GM19438 (cell line): Measurements from ENCODE around the gene C6orf141.

Source experiments
- ATAC-seq: cut with Tn5 transposase; IDR thresholded peaks from one replicate; pipeline ENCODE4 v1.9.1; 2021; ENCODE audit warnings: low read depth; ENCODE audit not compliant: unreplicated experiment

C6orf141 gene

DNA sequence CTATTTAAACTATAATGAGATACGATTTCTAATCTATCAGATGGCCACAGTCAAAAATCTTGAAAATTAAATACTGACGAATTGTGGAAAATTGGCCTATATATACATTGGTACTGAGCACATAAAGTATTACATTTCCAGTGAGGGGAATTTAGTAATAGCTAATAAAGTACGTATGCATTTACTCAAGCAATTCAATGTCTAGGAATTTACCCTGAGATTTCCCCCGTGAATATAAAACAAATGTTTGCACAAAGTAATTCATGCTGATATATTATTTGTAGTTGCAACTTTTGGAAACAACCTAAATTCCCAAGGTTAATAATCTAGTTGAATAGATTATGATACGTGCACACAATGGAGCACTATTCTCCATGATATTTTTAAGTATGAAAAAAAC, 14.7 kb upstream of the C6orf141 start:
- no peak for ATAC-seq

DNA sequence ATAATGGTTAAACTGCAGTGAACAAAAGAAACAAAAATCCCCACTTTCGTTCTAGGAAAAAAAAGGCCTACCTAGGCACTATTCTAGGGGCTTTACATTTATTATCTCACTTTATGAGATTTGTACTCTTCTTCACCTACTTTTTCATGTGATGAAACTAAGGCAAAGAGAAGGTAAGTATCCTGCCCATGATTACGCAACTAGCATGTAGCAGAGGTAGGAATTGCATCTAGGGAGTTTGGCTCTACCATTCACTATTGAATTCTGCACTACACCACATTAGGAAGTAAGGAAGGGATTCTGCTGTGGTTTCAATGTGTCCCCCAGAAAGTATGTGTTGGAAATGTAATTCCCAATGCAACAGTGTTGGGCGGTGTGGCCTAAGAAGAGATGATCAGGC, 11.4 kb upstream of the C6orf141 start:
- ATAC-seq: no peak

DNA sequence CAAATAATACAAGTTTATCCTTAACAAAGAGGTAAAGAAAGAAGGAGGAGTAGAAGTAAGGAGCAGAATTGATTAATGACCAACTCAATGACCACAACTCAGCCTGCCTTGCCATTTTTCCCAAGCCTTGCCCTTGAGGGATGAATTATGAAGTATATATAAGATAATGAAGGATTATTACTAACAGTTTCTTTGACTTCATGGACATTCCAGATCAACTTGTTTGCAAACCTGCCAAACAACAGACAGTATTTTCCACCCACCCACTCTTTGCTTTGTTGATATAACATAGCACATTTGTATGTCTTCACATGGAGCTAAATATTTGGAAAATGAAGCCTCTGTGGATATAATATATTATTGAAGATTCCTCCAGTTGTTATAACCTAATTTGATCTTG, 9.9 kb upstream of the C6orf141 start:
- ATAC-seq: no peak

DNA sequence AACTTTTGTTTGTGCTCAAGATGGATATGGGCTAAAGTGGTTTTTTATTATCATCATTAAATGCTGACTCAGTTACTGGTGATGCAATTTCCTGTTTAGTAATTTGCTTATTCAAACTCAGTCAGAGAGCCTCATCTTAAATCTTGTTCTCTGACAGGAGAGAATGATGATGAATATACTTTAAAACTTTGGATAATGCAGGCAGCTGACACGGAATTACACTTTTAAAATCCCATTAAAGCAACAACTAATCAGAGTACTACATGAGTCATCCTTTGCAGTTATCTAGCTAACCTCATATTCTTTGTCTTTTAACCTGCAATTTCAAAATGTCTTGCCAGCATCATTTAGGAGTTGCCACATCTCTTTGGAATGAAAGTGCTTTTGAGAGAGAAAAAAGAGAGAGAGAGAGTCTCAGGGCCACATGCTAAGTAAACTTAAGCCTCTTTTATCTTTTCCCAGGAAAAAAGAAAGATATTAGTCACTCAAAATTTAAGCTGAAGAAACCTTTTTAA, 9.2 kb upstream of the C6orf141 start:
- ATAC-seq: no peak

DNA sequence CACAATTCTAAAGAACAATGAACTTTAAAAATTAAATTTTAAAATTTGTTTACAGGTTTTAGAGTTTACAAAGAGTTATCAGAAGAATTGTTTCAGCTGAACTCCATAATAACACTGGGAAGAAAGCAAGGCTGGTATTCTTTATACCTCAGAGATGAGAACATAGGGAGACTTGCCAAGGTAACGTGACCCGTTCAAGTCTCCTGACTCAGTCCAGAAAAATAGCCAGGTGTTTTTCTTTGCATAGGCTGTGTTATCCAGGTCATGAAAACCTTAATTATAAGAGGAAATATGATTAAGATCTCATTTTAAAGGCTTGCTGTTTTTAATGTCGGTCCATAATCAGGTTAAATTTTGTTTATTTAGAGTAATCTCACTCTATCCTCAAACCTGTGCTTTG, 8.5 kb upstream of the C6orf141 start:
- ATAC-seq: no peak

DNA sequence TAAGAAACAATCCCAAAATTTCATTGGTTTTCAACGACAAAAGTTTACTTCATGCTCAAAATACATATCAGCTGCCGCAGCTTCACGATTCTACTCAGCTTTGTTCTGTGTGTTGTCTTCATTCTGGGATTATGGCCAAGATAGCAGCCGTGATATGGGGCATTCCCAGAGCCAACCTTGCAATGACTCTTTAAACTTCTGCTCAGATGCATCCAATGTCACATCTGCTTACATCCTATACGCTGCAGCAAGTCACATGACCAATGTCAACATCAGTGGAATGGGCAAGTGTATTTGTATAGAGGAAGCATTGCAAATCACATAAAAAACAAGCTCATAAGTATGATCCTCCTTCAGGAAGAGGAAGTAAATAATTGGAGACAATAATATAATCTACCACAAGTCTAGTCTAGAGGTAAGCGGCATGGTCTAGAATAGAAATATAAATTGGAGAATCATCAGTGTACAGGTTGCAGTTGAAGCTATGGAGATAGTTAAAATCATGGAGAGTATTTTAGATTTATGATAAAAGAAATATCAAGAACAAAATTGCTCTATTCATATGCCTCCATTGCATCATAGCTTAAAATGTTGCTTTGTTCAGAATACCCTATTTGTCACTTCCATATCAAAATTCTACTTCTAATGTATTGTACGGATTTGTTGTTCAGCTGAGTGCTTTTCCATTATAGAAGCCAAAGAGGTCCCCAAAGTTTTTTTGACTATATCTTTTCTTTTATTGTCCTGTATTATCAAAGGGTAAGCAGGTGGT, 7.2 kb upstream of the C6orf141 start:
- ATAC-seq: no peak

DNA sequence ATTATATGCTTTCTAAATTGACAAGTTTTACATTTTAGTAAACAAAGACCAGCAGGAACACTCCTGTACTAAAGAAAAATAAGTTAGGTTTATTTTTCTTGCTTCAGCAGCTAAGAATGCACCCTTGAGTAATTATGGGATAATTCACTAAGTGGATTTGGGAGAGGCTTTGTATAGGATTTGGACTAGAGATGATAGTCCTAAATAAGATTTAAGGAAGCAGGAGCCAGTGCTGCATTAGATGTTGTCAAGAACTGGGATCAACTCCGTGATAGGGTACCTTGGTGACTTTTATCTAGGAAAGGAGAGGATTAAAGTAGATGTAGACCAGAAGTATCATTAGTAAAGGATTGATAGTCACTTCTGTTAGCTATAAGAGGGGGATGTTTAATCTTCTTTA, 4.1 kb upstream of the C6orf141 start:
- ATAC-seq: no peak

DNA sequence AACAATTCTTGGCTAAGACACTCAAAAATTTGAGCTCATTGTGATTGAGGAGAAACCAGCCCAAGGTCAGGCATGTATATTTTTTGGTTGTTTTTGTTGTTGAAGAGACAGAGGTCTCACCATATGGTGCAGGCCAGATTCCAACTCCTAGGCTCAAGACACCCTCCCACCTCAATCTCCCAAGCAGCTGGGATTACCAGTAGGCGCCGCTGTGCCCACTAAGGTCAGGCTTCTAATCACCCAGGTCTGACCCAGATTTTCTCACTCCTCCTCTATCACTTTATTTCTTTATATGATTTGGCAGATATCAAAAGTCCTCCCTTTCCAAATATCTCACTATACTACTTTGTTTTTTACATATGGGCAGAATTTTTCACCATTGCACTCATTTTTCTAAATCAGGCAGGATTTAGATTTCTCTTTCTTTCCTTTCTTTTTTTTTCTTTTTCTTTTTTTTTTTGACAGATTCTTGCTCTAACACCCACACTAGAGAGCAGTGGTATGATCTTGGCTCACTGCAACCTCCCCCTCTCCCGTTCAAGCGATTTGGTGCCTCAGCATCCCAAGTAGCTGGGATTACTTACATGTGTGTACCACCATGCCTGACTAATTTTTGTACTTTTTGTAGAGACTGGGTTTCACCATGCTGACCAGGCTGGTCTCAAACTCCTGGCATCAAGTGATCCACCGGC, 1.7 kb upstream of the C6orf141 start:
- ATAC-seq: no peak

DNA sequence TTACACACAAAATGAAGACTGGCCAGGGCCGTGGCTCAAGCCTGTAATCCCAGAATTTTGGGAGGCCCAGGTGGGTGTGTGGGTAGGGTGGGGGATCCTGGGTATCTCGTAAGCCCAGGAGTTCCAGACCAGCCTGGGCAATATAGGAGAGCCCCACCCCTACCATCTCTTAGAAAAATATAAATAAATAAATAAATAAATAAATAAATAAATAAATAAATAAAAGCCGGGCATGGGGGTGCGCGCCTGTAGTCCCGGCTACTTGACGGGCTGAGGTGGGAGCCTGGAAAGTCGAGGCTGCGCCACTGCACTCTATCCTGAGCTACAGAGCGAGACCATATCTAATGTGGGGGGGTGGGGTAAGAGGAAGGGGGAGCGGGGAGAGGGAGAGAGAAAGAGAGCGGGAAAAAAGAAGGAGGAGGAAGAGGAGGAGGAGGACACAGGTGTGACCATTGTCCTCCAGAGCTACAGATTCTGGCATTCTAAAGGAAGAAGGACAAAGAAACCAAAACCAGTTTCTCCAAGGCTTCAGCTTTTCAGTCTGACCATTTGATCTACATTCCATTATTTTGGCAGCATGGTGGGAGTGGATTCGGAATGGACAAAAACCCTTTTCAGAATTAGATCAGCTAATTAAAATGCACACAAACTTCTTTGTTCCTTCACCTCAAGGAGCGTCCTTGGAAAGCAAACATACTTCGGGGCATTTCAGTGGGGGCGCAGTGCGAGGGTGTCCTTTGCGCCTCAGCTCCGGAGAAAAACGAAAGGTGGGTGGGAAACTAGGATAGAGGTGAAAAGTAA, 577 bp upstream of the C6orf141 start:
- no peak for ATAC-seq

DNA sequence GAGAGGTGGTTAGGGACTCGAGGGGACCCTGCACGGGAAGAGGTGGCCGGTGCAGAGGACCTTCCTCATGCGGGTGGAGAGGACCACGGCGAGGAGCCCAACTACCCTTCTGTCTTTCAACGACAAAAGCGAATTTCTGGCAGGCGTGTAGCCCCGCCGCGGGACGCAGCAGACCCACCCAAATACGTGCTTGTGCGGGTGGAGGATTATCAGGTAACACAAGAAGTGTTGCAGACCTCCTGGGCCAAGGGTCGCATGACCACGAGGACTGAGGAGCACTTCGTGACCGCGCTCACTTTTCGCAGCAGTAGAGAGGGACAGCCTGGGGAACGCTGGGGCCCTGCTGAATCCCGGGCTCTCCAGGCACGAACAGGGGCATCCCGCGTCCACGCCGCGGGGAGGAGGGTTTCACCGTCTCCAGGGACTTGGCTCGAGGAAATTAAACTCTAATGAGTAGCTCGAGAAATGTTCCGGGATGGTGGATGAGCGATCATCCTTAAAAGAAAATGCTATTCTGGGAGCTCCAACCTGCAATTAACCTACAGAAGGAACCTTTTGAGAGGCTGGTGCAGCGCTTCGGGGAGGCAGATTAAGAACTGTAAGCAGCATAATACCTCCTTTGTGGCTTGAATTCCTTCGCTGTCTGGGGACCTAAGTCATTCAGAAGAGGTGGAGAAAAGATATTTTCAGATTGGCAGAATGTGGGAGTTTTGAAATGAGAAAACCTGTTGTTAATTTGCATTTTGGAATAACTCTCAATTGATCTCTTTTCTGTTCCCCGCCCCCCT, 804 bp downstream of the C6orf141 start:
- ATAC-seq: peak; percentile 49

DNA sequence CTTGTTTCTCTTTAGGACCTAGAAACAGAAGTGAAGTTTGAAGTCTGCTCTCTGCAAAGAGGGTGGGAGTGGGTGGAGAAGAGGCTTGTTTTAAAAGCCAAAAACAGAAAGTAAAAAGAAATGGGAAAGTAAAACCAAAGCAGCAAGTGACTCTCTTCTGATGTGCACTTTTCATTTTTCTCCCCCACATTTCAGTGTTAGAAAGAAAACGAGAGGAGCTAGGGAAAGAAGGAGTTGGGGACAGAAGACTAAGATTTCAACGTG, 1.3 kb downstream of the C6orf141 start:
- ATAC-seq: peak; percentile 41

DNA sequence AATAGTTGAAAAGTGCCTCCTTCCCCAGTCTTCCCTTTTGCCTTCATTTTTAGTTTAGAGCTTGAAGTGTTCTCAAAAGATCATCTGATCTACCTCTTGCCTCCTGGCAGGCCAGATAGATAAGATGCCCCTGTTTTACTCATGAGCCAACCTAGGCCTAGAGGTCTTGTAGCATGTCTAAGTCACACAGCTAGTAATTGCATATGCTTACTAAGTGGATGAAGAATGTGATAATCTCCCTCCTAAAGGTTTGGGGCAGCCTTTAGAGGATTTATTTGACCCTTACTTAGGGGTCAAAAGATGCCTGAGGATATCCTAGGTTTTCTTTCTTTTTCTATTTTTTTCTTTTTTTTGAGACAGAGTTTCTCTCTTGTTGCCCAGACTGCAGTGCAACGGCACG, 2.1 kb downstream of the C6orf141 start:
- no peak for ATAC-seq

DNA sequence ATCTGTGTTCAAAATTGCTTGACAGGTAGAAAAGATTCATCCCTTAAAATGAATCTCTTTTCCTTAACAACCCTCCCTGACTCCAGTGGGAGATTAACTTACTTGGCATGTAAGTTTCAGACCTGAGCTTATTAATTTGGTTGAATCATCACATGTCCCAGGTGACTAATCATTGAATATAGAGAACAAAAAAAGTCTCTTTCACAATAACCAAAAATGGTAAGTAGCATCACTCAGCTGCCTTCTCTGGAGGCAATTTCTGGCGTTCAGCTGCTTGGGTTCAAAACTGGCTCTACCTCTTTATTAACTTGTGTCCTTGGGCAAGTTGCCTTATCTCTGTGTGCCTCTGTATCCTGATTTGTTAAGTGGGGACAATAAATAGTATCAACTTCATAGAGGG, 2.9 kb downstream of the C6orf141 start:
- no peak for ATAC-seq

DNA sequence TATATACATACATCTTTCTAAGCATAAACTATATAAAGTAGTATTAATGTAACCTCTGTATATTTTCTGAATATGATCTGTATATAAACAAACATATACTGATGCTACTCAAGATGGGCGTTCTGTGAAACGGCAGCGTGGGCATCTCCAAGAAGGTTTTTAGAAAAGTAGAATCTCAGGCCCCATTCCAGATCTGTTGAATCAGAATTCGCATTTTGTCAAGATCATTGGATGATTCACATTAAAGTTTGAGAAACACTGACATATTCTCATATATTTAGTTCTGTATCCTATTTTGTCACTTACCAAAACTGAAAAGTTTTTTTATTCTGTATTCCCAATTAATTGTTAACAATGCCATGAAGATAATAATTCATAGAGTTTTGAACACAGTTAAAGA, 5.5 kb downstream of the C6orf141 start:
- no peak for ATAC-seq

DNA sequence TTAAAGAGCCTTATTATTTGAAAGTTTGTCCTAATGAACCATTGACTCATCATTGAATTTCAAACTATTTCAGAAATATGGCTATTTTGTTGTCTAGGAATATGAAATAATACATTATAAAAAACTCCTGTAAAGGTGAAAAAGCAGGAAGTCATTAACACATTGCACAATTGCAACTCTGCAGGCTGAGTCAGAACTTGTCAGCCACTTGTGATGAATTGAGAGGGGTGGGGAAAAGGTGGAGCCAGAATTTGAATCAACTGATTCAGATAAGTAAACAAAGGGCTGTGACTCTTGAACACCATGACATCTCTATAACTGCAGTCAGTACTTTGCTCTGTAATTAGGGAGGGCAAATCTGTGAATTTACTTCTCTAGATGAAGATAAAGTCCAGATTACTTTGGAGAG, 6.0 kb downstream of the C6orf141 start:
- ATAC-seq: no peak

DNA sequence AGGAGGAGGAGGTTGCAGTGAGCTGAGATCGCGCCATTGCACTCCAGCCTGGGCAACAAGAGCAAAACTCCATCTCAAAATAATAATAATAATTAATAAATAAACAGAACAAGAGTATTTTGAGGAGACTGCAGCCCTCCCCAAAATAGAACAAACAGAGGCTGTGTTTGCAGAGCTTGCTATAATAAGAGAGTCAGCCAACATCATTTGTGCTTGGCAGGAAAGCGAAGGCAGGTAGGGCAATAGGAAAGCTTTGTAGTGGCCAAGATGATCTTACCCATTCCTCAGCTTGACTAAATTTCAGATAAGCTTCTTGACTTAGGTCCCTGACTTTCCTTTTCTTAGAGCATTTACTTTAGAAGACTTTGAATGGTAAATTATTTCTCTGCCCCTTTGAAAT, 6.7 kb downstream of the C6orf141 start:
- no peak for ATAC-seq

DNA sequence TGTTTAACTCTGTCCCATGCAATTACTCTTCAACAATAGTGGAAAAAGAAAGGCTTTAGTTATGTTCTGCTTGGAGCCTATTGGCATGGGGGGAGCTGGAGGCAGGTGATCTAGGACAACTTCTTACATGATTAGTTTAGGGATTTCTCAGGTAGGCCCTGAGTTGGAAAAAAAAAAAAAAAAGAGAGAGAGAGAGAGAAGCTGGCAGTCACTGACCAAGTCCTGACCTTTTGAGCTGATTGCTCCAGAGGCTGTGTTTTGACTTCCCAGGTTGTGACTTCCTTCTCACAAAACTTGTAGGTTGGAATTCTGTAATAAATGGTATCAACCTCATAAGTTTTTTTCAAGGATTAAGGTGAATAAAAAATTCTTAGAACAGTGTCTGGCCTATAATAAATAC, 7.8 kb downstream of the C6orf141 start:
- ATAC-seq: no peak

DNA sequence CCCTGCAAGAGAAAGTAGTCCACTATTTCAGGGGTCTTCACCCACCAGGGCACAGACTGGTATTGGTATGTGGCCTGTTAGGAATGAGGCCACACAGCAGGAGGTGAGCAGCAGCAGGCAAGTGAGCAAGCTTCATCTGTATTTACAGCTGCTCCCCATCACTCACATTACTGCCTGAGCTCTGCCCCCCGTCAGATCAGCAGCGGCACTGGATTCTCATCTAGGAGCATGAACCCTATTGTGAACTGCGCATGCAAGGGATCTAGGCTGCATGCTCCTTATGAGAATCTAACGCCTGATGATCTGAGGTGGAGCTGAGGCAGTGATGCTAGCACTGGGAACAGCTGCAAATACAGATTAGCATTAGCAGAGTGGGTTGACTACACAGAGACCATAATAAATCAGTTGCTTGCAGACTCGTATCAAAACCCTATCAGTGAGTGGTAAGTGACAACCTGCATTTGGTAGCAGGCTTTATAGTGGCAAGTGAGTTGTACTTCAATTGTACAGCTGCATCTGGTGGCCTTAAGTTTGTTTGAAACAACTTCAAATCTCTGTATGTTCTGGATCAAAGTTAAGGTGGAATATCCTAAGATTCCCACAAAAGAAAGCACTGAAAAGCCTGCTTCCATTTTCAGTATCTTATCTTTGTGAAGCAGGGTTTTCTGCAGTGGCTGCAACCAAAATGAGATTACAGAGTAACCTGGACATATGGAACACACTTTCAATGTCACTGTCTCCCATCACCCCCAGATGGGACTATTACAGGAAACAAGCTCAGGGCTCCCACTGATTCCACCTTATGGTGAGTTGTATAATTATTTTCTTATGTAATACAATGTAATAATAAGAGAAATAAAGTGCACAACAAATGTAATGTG, 12.8 kb downstream of the C6orf141 start:
- ATAC-seq: no peak

DNA sequence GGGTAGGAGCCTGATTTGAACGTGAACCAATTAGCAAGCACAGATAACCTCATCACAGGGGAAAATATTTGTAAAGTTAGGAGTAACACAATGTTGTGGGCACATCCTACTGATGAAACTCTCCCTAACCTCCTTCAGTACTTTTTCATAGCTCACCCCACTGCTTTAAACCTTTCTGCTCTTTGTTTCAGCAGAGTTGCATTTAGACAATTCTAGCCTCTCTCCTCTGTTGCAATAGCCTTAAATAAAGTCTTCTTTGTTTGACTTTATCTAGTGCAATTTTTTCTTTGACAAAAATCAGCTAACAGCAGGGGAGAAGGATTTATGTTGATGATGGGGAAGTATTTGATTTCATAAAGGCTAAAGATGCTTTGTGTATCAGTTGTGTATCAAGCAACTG, 14.1 kb downstream of the C6orf141 start:
- ATAC-seq: no peak

DNA sequence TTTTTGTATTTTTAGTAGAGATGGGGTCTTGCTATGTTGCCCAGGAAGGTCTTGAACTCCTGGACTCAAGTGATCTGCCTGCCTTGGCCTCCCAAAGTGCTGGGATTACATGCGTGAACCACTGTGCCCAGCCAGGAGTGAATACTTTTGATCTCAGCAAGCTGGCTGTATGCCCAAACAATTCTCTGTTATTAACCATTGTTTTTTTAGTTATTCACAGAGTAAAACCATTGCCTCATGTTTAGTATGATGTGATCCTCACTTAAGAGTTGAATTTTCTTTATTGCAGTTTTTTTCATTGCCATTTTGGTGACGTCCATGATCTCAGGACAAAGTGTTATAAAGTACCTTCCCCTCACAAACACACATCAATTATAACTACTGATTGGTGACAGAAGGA, 14.8 kb downstream of the C6orf141 start:
- no peak for ATAC-seq
